PC-3 (cell line): ENCODE data around the gene HIVEP3. TPM values are rescaled to one million over a fixed set of nuclear protein-coding genes. Genes with fewer than 3 reads are reported as not detected.

ENCODE experiments used
- ATAC-seq: fragments of 200-7000 bp; cut with Tn5 transposase; 2 replicates; pipeline ENCODE4 v1.9.1; 2020; ENCODE audit warnings: mild to moderate bottlenecking, moderate library complexity
- BruUV-seq: library from RNA; stranded (reverse); fragments of 400-500 nt; replicated peaks from 2 replicates; lab custom pipeline; 2021; lab: Mats Ljungman, UMichigan
- CTCF ChIA-PET: fragments of 300-600 bp; sonication (Branson Sonifier 250); formaldehyde crosslinking; loops from one replicate; lab custom pipeline; 2022; ENCODE audit warnings: antibody characterized with exemption; lab: Charles Lee
- POLR2A ChIA-PET: fragments of 300-600 bp; sonication (Branson Sonifier 250); formaldehyde crosslinking; loops from one replicate; lab custom pipeline; 2022; ENCODE audit warnings: antibody characterized with exemption; ENCODE audit not compliant: unreplicated experiment; lab: Charles Lee
- DNase-seq: peaks from one replicate; pipeline ENCODE4 v3.0.0-alpha.2; 2015
- H2AFZ ChIP-seq: fragments of 300-600 bp; sonication (generic); 2 replicates; pipeline ENCODE4 v1.6.0; 2016; ENCODE audit warnings: antibody characterized with exemption, low read length
- H3F3A ChIP-seq: fragments of 300-600 bp; sonication (generic); one replicate; pipeline ENCODE4 v1.6.0; 2017; ENCODE audit warnings: antibody characterized with exemption, low read length, control low read depth, mild to moderate bottlenecking; ENCODE audit not compliant: unreplicated experiment
- H3K27ac ChIP-seq: fragments of 300-600 bp; sonication (generic); 2 replicates; pipeline ENCODE4 v1.5.1; 2016; ENCODE audit warnings: mild to moderate bottlenecking, low read length
- H3K27me3 ChIP-seq: fragments of 300-600 bp; sonication (generic); 2 replicates; pipeline ENCODE4 v1.6.1; 2016; ENCODE audit warnings: low read length, mixed read lengths
- H3K36me3 ChIP-seq: fragments of 300-600 bp; sonication (generic); 2 replicates; pipeline ENCODE4 v1.6.1; 2016; ENCODE audit warnings: low read depth, mixed run types, low read length, mixed read lengths
- H3K4me1 ChIP-seq: fragments of 300-600 bp; sonication (generic); 2 replicates; pipeline ENCODE4 v1.5.1; 2016; ENCODE audit warnings: low read length; ENCODE audit not compliant: insufficient read depth
- H3K4me2 ChIP-seq: fragments of 300-600 bp; sonication (generic); 2 replicates; pipeline ENCODE4 v1.6.0; 2016; ENCODE audit warnings: low read length
- H3K4me3 ChIP-seq: fragments of 300-600 bp; sonication (generic); 2 replicates; pipeline ENCODE4 v1.5.1; 2016; ENCODE audit warnings: mild to moderate bottlenecking, low read length, mixed read lengths
- H3K79me2 ChIP-seq: fragments of 300-600 bp; sonication (generic); 2 replicates; pipeline ENCODE4 v1.6.1; 2017; ENCODE audit warnings: low read length, mixed read lengths
- H3K9ac ChIP-seq: fragments of 300-600 bp; sonication (generic); 2 replicates; pipeline ENCODE4 v1.6.0; 2016; ENCODE audit warnings: mild to moderate bottlenecking, low read length
- H3K9me2 ChIP-seq: fragments of 300-600 bp; sonication (generic); replicated peaks from 2 replicates; pipeline ENCODE4 v1.6.1; 2016; ENCODE audit warnings: mixed run types, low read length, mixed read lengths
- H3K9me3 ChIP-seq: fragments of 300-600 bp; sonication (generic); 2 replicates; pipeline ENCODE4 v1.6.1; 2016; ENCODE audit warnings: low read length, mixed read lengths
- H4K20me1 ChIP-seq: fragments of 300-600 bp; sonication (generic); 2 replicates; pipeline ENCODE4 v1.6.1; 2016; ENCODE audit warnings: low read length, mixed read lengths
- EZH2 ChIP-seq: fragments of 300-600 bp; sonication (generic); IDR thresholded peaks from one replicate; pipeline ENCODE4 v1.6.1; 2017; ENCODE audit warnings: antibody characterized with exemption, mild to moderate bottlenecking, low read length; ENCODE audit not compliant: unreplicated experiment
- EZH2phosphoT487 ChIP-seq: fragments of 300-600 bp; sonication (generic); IDR thresholded peaks from 2 replicates; pipeline ENCODE4 v1.6.1; 2018; ENCODE audit warnings: mild to moderate bottlenecking, antibody characterized with exemption, low read length, borderline replicate concordance
- intact Hi-C: fragments of 100-400 bp; cut with micrococcal nuclease; formaldehyde crosslinking; loops from 2 replicates; pipeline ENCODE4 v1.9.0; 2023
- total RNA-seq: library from RNA; depleted of rRNA; stranded (reverse); fragments of >200 nt; gene quantifications from 2 replicates; pipeline ENCODE4 v1.2.3, GENCODE V29; 2014
- TF ChIP-seq, protein P1 (sequence below): fragments of 300-600 bp; sonication (generic); conservative IDR thresholded peaks from 2 replicates; pipeline ENCODE4 v1.5.1; 2017; ENCODE audit warnings: antibody characterized with exemption, low read depth, mild to moderate bottlenecking, low read length

Gene HIVEP3
- total RNA-seq, 1 experiment from 2014 or later = 9.8 TPM

- Histone ChIP-seq H3K27ac (no peak overlapping the region), H3F3A (no peaks in the 10 kb centered on the region), H3K9me3 (no peaks in the 10 kb centered on the region), H3K79me2 (no peaks in the 10 kb centered on the region), H3K27me3 (no peaks in the 10 kb centered on the region), H3K4me2 (no peak overlapping the region), H3K4me3 (no peak overlapping the region), H4K20me1 (no peaks in the 10 kb centered on the region), H3K4me1 (no peaks in the 10 kb centered on the region), H3K9ac (no peak overlapping the region), H2AFZ (no peak overlapping the region), H3K36me3 (no peaks in the 10 kb centered on the region), H3K9me2 (no peaks in the 10 kb centered on the region)
- intact Hi-C loops = no loop called here
- CTCF ChIA-PET = no interaction called here
- BruUV-seq = no TSS peak
- DNase-seq = no peak
- no peak for ATAC-seq
- POLR2A ChIA-PET = no interaction called here
- TF ChIP-seq EZH2 = no peak
- TF ChIP-seq, protein P1, sequence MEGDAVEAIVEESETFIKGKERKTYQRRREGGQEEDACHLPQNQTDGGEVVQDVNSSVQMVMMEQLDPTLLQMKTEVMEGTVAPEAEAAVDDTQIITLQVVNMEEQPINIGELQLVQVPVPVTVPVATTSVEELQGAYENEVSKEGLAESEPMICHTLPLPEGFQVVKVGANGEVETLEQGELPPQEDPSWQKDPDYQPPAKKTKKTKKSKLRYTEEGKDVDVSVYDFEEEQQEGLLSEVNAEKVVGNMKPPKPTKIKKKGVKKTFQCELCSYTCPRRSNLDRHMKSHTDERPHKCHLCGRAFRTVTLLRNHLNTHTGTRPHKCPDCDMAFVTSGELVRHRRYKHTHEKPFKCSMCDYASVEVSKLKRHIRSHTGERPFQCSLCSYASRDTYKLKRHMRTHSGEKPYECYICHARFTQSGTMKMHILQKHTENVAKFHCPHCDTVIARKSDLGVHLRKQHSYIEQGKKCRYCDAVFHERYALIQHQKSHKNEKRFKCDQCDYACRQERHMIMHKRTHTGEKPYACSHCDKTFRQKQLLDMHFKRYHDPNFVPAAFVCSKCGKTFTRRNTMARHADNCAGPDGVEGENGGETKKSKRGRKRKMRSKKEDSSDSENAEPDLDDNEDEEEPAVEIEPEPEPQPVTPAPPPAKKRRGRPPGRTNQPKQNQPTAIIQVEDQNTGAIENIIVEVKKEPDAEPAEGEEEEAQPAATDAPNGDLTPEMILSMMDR = no peak
- no peak for TF ChIP-seq EZH2phosphoT487
These were observed 277.3 kb downstream of the HIVEP3 start for GRCh38 chr1:41641475-41641814.

DNA sequence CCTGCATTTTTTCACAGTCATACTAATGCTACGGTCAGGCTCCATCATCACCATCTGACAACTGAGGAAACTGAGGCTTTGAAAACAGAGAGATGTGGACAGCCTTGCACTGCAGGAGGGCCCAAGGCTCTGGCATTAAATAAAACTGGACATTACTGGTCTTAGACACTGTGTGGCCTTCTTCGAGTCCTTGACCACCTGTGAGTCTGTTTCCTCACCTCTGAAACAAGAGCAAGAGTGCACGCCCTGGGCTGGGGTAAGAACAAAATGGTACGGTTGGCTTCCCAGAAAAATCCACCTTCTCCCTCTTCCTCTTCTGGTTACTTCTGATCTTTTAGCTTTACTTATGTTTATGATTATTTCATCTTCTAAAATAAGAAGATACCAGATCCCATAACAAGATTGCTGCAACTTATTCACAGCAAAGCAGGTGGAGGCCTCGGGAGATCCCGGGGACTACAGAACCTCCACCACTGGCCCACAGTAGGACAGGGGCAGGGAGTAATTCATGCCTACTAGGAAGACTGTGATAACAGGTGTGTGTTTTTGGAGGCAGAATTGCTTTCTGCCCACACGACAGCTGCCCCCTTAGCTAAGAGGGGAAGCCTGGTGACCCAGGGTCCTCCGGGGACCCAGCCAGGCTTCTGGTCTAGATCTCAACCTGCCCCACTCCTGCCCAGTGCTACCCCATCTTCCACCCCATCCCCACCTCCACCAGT, 277.8 kb downstream of the HIVEP3 start:
- DNase-seq = no peak
- BruUV-seq = no TSS peak
- POLR2A ChIA-PET = no interaction called here
- CTCF ChIA-PET = no interaction called here
- Histone ChIP-seq H4K20me1 (no peaks in the 10 kb centered on the region), H3K4me1 (no peaks in the 10 kb centered on the region), H3K4me3 (no peak overlapping the region), H3K9me3 (no peaks in the 10 kb centered on the region), H3F3A (no peaks in the 10 kb centered on the region), H3K9ac (no peak overlapping the region), H2AFZ (no peak overlapping the region), H3K27me3 (no peaks in the 10 kb centered on the region), H3K36me3 (no peaks in the 10 kb centered on the region), H3K4me2 (no peak overlapping the region), H3K9me2 (no peaks in the 10 kb centered on the region), H3K27ac (no peak overlapping the region), H3K79me2 (no peaks in the 10 kb centered on the region)
- intact Hi-C loops = no loop called here
- TF ChIP-seq, protein P1 = no peak
- no peak for TF ChIP-seq EZH2phosphoT487
- TF ChIP-seq EZH2 = no peak
- ATAC-seq = no peak

- H3K27me3 ChIP-seq = no peaks in the 10 kb centered on the region
- H4K20me1 ChIP-seq = no peaks in the 10 kb centered on the region
- no TSS peak for BruUV-seq
- no peaks in the 10 kb centered on the region for H3K9me2 ChIP-seq
- no peaks in the 10 kb centered on the region for H3K4me1 ChIP-seq
- TF ChIP-seq, protein P1 = no peak
- TF ChIP-seq EZH2 (no peak), EZH2phosphoT487 (no peak)
- intact Hi-C loops = no loop called here
- ChIA-PET POLR2A (no interaction called here), CTCF (no interaction called here)
- ATAC-seq = no peak
- no peaks in the 10 kb centered on the region for H3K79me2 ChIP-seq
- no peak for DNase-seq
- no peaks in the 10 kb centered on the region for H3K36me3 ChIP-seq
- H3K9ac ChIP-seq = no peak overlapping the region
- H3K9me3 ChIP-seq = no peaks in the 10 kb centered on the region
- no peak overlapping the region for H2AFZ ChIP-seq
- H3K4me3 ChIP-seq = no peak overlapping the region
- H3K4me2 ChIP-seq = no peak overlapping the region
- H3K27ac ChIP-seq = no peak overlapping the region
- no peaks in the 10 kb centered on the region for H3F3A ChIP-seq
These were observed 278.5 kb downstream of the HIVEP3 start for GRCh38 chr1:41640141-41640751.
